Duodenal mucosa (tissue), 2 donors: ENCODE data around the gene BAHCC1.

ENCODE experiments used
- H3K27ac ChIP-seq: one replicate; pipeline ENCODE4 v1.7.0; 2013; ENCODE audit warnings: low read depth, low read length
- H3K27me3 ChIP-seq, 2 donors: one replicate each; pipeline ENCODE4 v1.7.0; 2013; ENCODE audit warnings: low read length in 2 of 2, control low read depth in 1 of 2; ENCODE audit not compliant: insufficient read depth in 2 of 2, control insufficient read depth in 1 of 2
- H3K36me3 ChIP-seq, 2 donors: one replicate each; pipeline ENCODE4 v1.7.0; 2013; ENCODE audit warnings: low read length in 2 of 2, control low read depth in 1 of 2; ENCODE audit not compliant: insufficient read depth in 2 of 2, control insufficient read depth in 1 of 2
- H3K4me1 ChIP-seq, 2 donors: one replicate each; pipeline ENCODE4 v1.7.0; 2013; ENCODE audit warnings: low read length in 2 of 2, control low read depth in 1 of 2; ENCODE audit not compliant: insufficient read depth in 2 of 2, control insufficient read depth in 1 of 2
- H3K4me3 ChIP-seq, 2 donors: one replicate each; pipeline ENCODE4 v1.7.0; 2013; ENCODE audit warnings: low read length in 2 of 2, low read depth in 1 of 2
- H3K9ac ChIP-seq, 2 donors: one replicate each; pipeline ENCODE4 v1.7.0; 2013; ENCODE audit warnings: low read length in 2 of 2, low read depth in 1 of 2
- H3K9me3 ChIP-seq, 2 donors: one replicate each; pipeline ENCODE4 v1.7.0; 2013; ENCODE audit warnings: low read length in 2 of 2, control low read depth in 1 of 2; ENCODE audit not compliant: control insufficient read depth in 1 of 2

Gene BAHCC1

GRCh38 chr17:81398832-81399411 lies 3.7 kb downstream of the BAHCC1 start:
- Histone ChIP-seq H3K9ac (peak overlapping the region; percentile 87 to 91), H3K4me3 (peak overlapping the region; percentile 72 to 84), H3K27me3 (no peaks in the 10 kb centered on the region), H3K27ac (peak overlapping the region; percentile 59), H3K4me1 (peaks cover 19 to 22% of the 10 kb centered on the region in 2 donors), H3K36me3 (no peaks in the 10 kb centered on the region), H3K9me3 (no peaks in the 10 kb centered on the region)

GRCh38 chr17:81399481-81400153 lies 4.4 kb downstream of the BAHCC1 start:
- Histone ChIP-seq H3K9me3 (no peaks in the 10 kb centered on the region), H3K9ac (peak overlapping the region; percentile 60 to 62), H3K36me3 (no peaks in the 10 kb centered on the region), H3K4me3 (peak overlapping the region; percentile 73 to 76), H3K27ac (peak overlapping the region; percentile 82), H3K27me3 (no peaks in the 10 kb centered on the region), H3K4me1 (peaks cover 15 to 21% of the 10 kb centered on the region in 2 donors)

- Histone ChIP-seq H3K27ac (peak overlapping the region; percentile 82), H3K27me3 (no peaks in the 10 kb centered on the region), H3K36me3 (no peaks in the 10 kb centered on the region), H3K4me3 (peak overlapping the region; percentile 73 to 76), H3K9ac (peak overlapping the region; percentile 60 to 62), H3K9me3 (no peaks in the 10 kb centered on the region), H3K4me1 (peaks cover 11 to 18% of the 10 kb centered on the region in 2 donors)
These were observed 5.1 kb downstream of the BAHCC1 start for GRCh38 chr17:81400154-81400977.

GRCh38 chr17:81400996-81401722 lies 5.9 kb downstream of the BAHCC1 start:
- Histone ChIP-seq H3K27me3 (peaks cover 0 to 5% of the 10 kb centered on the region in 2 donors), H3K4me3 (peak overlapping the region; percentile 73 to 76), H3K4me1 (peaks cover 11 to 24% of the 10 kb centered on the region in 2 donors), H3K36me3 (no peaks in the 10 kb centered on the region), H3K9me3 (no peaks in the 10 kb centered on the region), H3K9ac (peak overlapping the region in 1 of 2 donors; percentile 62), H3K27ac (peak overlapping the region; percentile 48)

GRCh38 chr17:81401723-81402529 lies 6.7 kb downstream of the BAHCC1 start:
- peaks cover 11 to 24% of the 10 kb centered on the region in 2 donors for H3K4me1 ChIP-seq
- no peaks in the 10 kb centered on the region for H3K36me3 ChIP-seq
- no peak overlapping the region for H3K9ac ChIP-seq
- peak overlapping the region; percentile 48 for H3K27ac ChIP-seq
- H3K27me3 ChIP-seq, result peaks cover 0 to 5% of the 10 kb centered on the region in 2 donors
- H3K4me3 ChIP-seq, result no peak overlapping the region
- no peaks in the 10 kb centered on the region for H3K9me3 ChIP-seq

GRCh38 chr17:81402530-81402941 lies 7.3 kb downstream of the BAHCC1 start:
- peak overlapping the region; percentile 27 for H3K27ac ChIP-seq
- H3K36me3 ChIP-seq, result no peaks in the 10 kb centered on the region
- no peaks in the 10 kb centered on the region for H3K9me3 ChIP-seq
- H3K9ac ChIP-seq, result no peak overlapping the region
- H3K27me3 ChIP-seq, result peaks cover 0 to 5% of the 10 kb centered on the region in 2 donors
- H3K4me3 ChIP-seq, result no peak overlapping the region
- peaks cover 11 to 24% of the 10 kb centered on the region in 2 donors for H3K4me1 ChIP-seq

GRCh38 chr17:81402981-81403467 lies 7.8 kb downstream of the BAHCC1 start:
- Histone ChIP-seq H3K4me1 (peaks cover 11 to 24% of the 10 kb centered on the region in 2 donors), H3K27me3 (peaks cover 0 to 5% of the 10 kb centered on the region in 2 donors), H3K9ac (no peak overlapping the region), H3K27ac (peak overlapping the region; percentile 27), H3K36me3 (no peaks in the 10 kb centered on the region), H3K9me3 (no peaks in the 10 kb centered on the region), H3K4me3 (no peak overlapping the region)

- Histone ChIP-seq H3K36me3 (no peaks in the 10 kb centered on the region), H3K27me3 (peaks cover 0 to 5% of the 10 kb centered on the region in 2 donors), H3K9ac (no peak overlapping the region), H3K4me3 (no peak overlapping the region), H3K27ac (peak overlapping the region; percentile 61), H3K4me1 (peaks cover 9 to 24% of the 10 kb centered on the region in 2 donors), H3K9me3 (no peaks in the 10 kb centered on the region)
These were observed 8.6 kb downstream of the BAHCC1 start for GRCh38 chr17:81403671-81404534.
